PC-9 (cell line): Measurements from ENCODE around the gene TAAR9. TPM values are rescaled to one million over a fixed set of nuclear protein-coding genes. Genes with fewer than 3 reads are reported as not detected.

Experiments
- BruUV-seq: library from RNA; stranded (reverse); fragments of 400-500 nt; replicated peaks from 2 replicates; lab custom pipeline; 2021; lab: Mats Ljungman, UMichigan
- CTCF ChIA-PET: fragments of 300-600 bp; sonication (Branson Sonifier 250); formaldehyde crosslinking; loops from one replicate; lab custom pipeline; 2022; ENCODE audit warnings: antibody characterized with exemption; lab: Charles Lee
- POLR2A ChIA-PET: fragments of 300-600 bp; sonication (Branson Sonifier 250); formaldehyde crosslinking; loops from one replicate; lab custom pipeline; 2022; ENCODE audit warnings: antibody characterized with exemption; ENCODE audit not compliant: unreplicated experiment; lab: Charles Lee
- DNase-seq, 2 experiments: peaks; one replicate each; pipeline versions ENCODE4 v3.0.0 to v3.0.0-alpha.2; 2015 to 2022; ENCODE audit warnings: mixed read lengths in 1 of 2
- H2AFZ ChIP-seq: fragments of 200-600 bp; sonication (generic); 2 replicates; pipeline ENCODE4 v1.8.1; 2017; ENCODE audit warnings: antibody characterized with exemption
- H3F3A ChIP-seq: fragments of 200-600 bp; sonication (generic); 2 replicates; pipeline ENCODE4 v1.8.1; 2017; ENCODE audit warnings: antibody characterized with exemption, mild to moderate bottlenecking, low read depth; ENCODE audit not compliant: insufficient read depth
- H3K27ac ChIP-seq: fragments of 200-600 bp; sonication (generic); 2 replicates; pipeline ENCODE4 v1.6.1; 2016; ENCODE audit warnings: mixed run types
- H3K27me3 ChIP-seq: fragments of 200-600 bp; sonication (generic); 2 replicates; pipeline ENCODE4 v1.6.1; 2016; ENCODE audit warnings: low read depth, mixed run types; ENCODE audit not compliant: insufficient read depth
- H3K36me3 ChIP-seq: fragments of 200-600 bp; sonication (generic); 2 replicates; pipeline ENCODE4 v1.6.1; 2016; ENCODE audit warnings: low read depth, mixed run types
- H3K4me1 ChIP-seq: fragments of 200-600 bp; sonication (generic); replicated peaks from 2 replicates; pipeline ENCODE4 v1.6.1; 2016; ENCODE audit warnings: mixed run types; ENCODE audit not compliant: insufficient read depth
- H3K4me2 ChIP-seq: fragments of 200-600 bp; sonication (generic); 2 replicates; pipeline ENCODE4 v1.6.1; 2017; ENCODE audit warnings: mixed run types
- H3K4me3 ChIP-seq: fragments of 200-600 bp; sonication (generic); 2 replicates; pipeline ENCODE4 v1.6.1; 2016; ENCODE audit warnings: mixed run types
- H3K79me2 ChIP-seq: fragments of 200-600 bp; sonication (generic); 2 replicates; pipeline ENCODE4 v1.6.1; 2017; ENCODE audit warnings: low read depth, mixed run types
- H3K9me2 ChIP-seq: fragments of 200-600 bp; sonication (generic); 2 replicates; pipeline ENCODE4 v1.8.1; 2017; ENCODE audit warnings: mild to moderate bottlenecking; ENCODE audit not compliant: insufficient read depth
- H3K9me3 ChIP-seq: fragments of 200-600 bp; sonication (generic); 2 replicates; pipeline ENCODE4 v1.8.1; 2016; ENCODE audit warnings: low read depth; ENCODE audit not compliant: insufficient read depth
- H4K20me1 ChIP-seq: fragments of 200-600 bp; sonication (generic); 2 replicates; pipeline ENCODE4 v1.8.1; 2017; ENCODE audit not compliant: insufficient read depth
- CTCF ChIP-seq: fragments of 200-600 bp; sonication (generic); conservative IDR thresholded peaks from 2 replicates; pipeline ENCODE4 v1.6.1; 2017; ENCODE audit warnings: mixed run types, antibody characterized with exemption, mild to moderate bottlenecking, moderate library complexity
- EZH2 ChIP-seq: fragments of 200-600 bp; sonication (generic); IDR thresholded peaks from 2 replicates; pipeline ENCODE4 v1.8.0; 2017; ENCODE audit warnings: antibody characterized with exemption, low read depth
- intact Hi-C: fragments of 100-400 bp; cut with micrococcal nuclease; formaldehyde crosslinking; loops from one replicate; pipeline ENCODE4 v1.10.0; 2022; ENCODE audit not compliant: unreplicated experiment
- total RNA-seq: library from RNA; stranded (reverse); gene quantifications from 2 replicates; pipeline ENCODE4 v1.2.3, GENCODE V29; 2021

TAAR9 gene
- total RNA-seq, 1 experiment from 2014 or later: not detected

- intact Hi-C loops: loop anchor here (2.0 to 5.0 kb wide), 4 partner anchors 153 to 559 kb away; partner anchors contain the start of genes RPS12 and SLC18B1
- no TSS peak for BruUV-seq
- ChIA-PET POLR2A (no interaction called here), CTCF (no interaction called here)
- H3K79me2 ChIP-seq: peaks cover 32% of the 10 kb centered on the region
- peak overlapping the region; percentile 63 for H3K27ac ChIP-seq
- peaks cover 28% of the 10 kb centered on the region for H3K4me1 ChIP-seq
- no peaks in the 10 kb centered on the region for H3K9me2 ChIP-seq
- TF ChIP-seq EZH2 (no peak), CTCF (no peak)
- peak overlapping the region; percentile 88 for H3K4me2 ChIP-seq
- H2AFZ ChIP-seq: peak overlapping the region; percentile 80; the same call in 1 of the 2 replicates
- no peaks in the 10 kb centered on the region for H3K27me3 ChIP-seq
- H3K9me3 ChIP-seq: no peaks in the 10 kb centered on the region
- H3F3A ChIP-seq: peaks cover 11% of the 10 kb centered on the region; the same call in 1 of the 2 replicates
- no peak for DNase-seq
- H3K4me3 ChIP-seq: peak overlapping the region; percentile 71
- no peaks in the 10 kb centered on the region for H4K20me1 ChIP-seq
- H3K36me3 ChIP-seq: no peaks in the 10 kb centered on the region
Measured at GRCh38 chr6:132513831-132514545, 24.1 kb upstream of the TAAR9 start.

- Histone ChIP-seq H3K9me2 (no peaks in the 10 kb centered on the region), H3K36me3 (no peaks in the 10 kb centered on the region), H3K4me2 (no peak overlapping the region), H3K4me1 (peaks cover 28% of the 10 kb centered on the region), H3K27me3 (no peaks in the 10 kb centered on the region), H3K4me3 (no peak overlapping the region), H3K79me2 (peaks cover 22% of the 10 kb centered on the region), H3K27ac (no peak overlapping the region), H3F3A (peaks cover 11% of the 10 kb centered on the region; the same call in 1 of the 2 replicates), H2AFZ (no peak overlapping the region), H3K9me3 (no peaks in the 10 kb centered on the region), H4K20me1 (no peaks in the 10 kb centered on the region)
- DNase-seq: no peak
- intact Hi-C loops: no loop called here
- ChIA-PET CTCF (interaction anchor here (0.5 kb wide), 1 partner anchor 1029 kb away, joined by 3 read pairs; no protein-coding TSS in a partner anchor), POLR2A (no interaction called here)
- TF ChIP-seq EZH2 (no peak), CTCF (no peak)
- no TSS peak for BruUV-seq
Measured at GRCh38 chr6:132515386-132515785, 22.7 kb upstream of the TAAR9 start.

- Histone ChIP-seq H3K9me2 (0 out of 2 replicates have a peak, but pooled peaks cover 3% of the 10 kb centered on the region), H4K20me1 (no peaks in the 10 kb centered on the region), H3K4me3 (no peak overlapping the region), H3K79me2 (no peaks in the 10 kb centered on the region), H2AFZ (no peak overlapping the region), H3F3A (no peaks in the 10 kb centered on the region), H3K4me1 (no peaks in the 10 kb centered on the region), H3K9me3 (no peaks in the 10 kb centered on the region), H3K27me3 (no peaks in the 10 kb centered on the region), H3K27ac (no peak overlapping the region), H3K4me2 (no peak overlapping the region), H3K36me3 (no peaks in the 10 kb centered on the region)
- DNase-seq: no peak
- POLR2A ChIA-PET: no interaction called here
- TF ChIP-seq CTCF (no peak), EZH2 (no peak)
- CTCF ChIA-PET: no interaction called here
- intact Hi-C loops: no loop called here
- BruUV-seq: no TSS peak
Measured at GRCh38 chr6:132520953-132521352, 17.1 kb upstream of the TAAR9 start.
